ENCODE data around the gene SELENOH. TPM values are rescaled to one million over a fixed set of nuclear protein-coding genes. Genes with fewer than 3 reads are reported as not detected.

Gene SELENOH
- total RNA-seq, 1 donor from 2014 or later, result 123 TPM

- H3K27ac ChIP-seq (ENCODE audit: low read depth, low read length), result no peak overlapping the region
- peaks cover under 1% of the 10 kb centered on the region for H3K36me3 Mint-ChIP-seq (ENCODE audit: low read depth, unreplicated experiment)
- no peak overlapping the region for H3K4me3 ChIP-seq (ENCODE audit: insufficient read depth, low read depth, low read length)
- H3K36me3 ChIP-seq (ENCODE audit: insufficient read depth, low read length), result peaks cover 5% of the 10 kb centered on the region
- H3K4me1 Mint-ChIP-seq (ENCODE audit: low read depth, unreplicated experiment), result peaks cover 5% of the 10 kb centered on the region
- H3K9me3 ChIP-seq (ENCODE audit: insufficient read depth, low read depth, low read length), result no peaks in the 10 kb centered on the region
- no peaks in the 10 kb centered on the region for H3K27me3 Mint-ChIP-seq (ENCODE audit: low read depth, unreplicated experiment)
- H3K4me3 Mint-ChIP-seq (ENCODE audit: unreplicated experiment), result no peak overlapping the region
- H2AFZ ChIP-seq (ENCODE audit: low read depth, low read length), result no peak overlapping the region
- H3K79me2 ChIP-seq (ENCODE audit: insufficient read depth, low read length), result peaks cover 77% of the 10 kb centered on the region
- FAIRE-seq (no peak), DNase-seq (ENCODE audit: low read depth) (no peak)
- H4K20me1 ChIP-seq (ENCODE audit: insufficient read depth, low read length), result peaks cover 35% of the 10 kb centered on the region
- no peak overlapping the region for H3K9ac ChIP-seq (ENCODE audit: low read length)
- no peaks in the 10 kb centered on the region for H3K27me3 ChIP-seq (ENCODE audit: insufficient read depth, low read length)
- TF ChIP-seq CTCF (IDR thresholded peaks at IDR 0.05; ENCODE audit: insufficient read depth, low read depth, low read length) (no peak), EZH2 (IDR thresholded peaks at IDR 0.05; ENCODE audit: insufficient read depth, low read length) (no peak)
- H3K27ac Mint-ChIP-seq (ENCODE audit: unreplicated experiment), result no peak overlapping the region
- H3K4me2 ChIP-seq (ENCODE audit: low read length), result no peak overlapping the region
- no peaks in the 10 kb centered on the region for H3K9me3 Mint-ChIP-seq (ENCODE audit: unreplicated experiment)
- H3K4me1 ChIP-seq (ENCODE audit: insufficient read depth, low read length), result no peaks in the 10 kb centered on the region
Measured at GRCh38 chr11:57732661-57733060, 8.6 kb upstream of the SELENOH start.

DNA sequence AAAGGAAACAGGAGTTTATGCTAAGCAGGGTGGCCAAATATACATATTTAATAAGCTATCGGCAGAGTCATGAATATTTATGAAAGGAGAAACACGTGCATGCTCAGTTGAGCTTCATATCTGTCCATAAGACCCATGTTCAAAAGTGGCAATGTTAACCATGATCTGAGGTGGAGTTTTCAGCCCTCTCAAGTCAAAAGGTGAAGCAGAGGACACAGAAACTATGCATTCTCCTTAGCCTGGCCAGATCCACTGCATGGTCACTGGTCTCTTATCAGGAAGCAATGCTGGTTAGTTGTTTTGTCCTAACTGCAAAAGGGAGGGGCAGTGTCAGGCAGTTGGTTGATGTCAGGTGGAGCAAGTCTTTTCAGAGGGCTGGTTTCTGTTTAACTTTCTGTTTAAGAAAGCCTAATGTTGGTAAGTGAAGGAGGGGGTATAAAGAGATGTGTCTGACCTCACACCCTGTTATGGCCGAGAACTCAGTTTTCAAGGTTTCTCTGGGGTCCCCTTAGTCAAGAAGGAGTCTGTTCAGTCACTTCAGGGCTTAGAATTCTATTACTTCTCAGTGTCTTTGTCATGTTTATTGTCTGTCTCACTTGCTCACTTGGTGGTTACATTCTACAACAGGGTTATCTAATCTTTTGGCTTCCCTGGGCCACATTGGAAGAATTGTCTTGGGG lies 5.5 kb upstream of the SELENOH start:
- Histone ChIP-seq H3K27me3 (ENCODE audit: insufficient read depth, low read length) (no peaks in the 10 kb centered on the region), H3K27ac (ENCODE audit: low read depth, low read length) (no peak overlapping the region), H3K4me1 (ENCODE audit: insufficient read depth, low read length) (no peaks in the 10 kb centered on the region), H3K9me3 (ENCODE audit: insufficient read depth, low read depth, low read length) (no peaks in the 10 kb centered on the region), H3K4me2 (ENCODE audit: low read length) (no peak overlapping the region), H3K79me2 (ENCODE audit: insufficient read depth, low read length) (peaks cover 54% of the 10 kb centered on the region), H3K36me3 (ENCODE audit: insufficient read depth, low read length) (peaks cover 21% of the 10 kb centered on the region), H2AFZ (ENCODE audit: low read depth, low read length) (no peak overlapping the region), H3K4me3 (ENCODE audit: insufficient read depth, low read depth, low read length) (no peak overlapping the region), H4K20me1 (ENCODE audit: insufficient read depth, low read length) (peaks cover 25% of the 10 kb centered on the region), H3K9ac (ENCODE audit: low read length) (no peak overlapping the region)
- DNase-seq (ENCODE audit: low read depth) (no peak), FAIRE-seq (no peak)
- no peak overlapping the region for H3K4me3 Mint-ChIP-seq (ENCODE audit: unreplicated experiment)
- H3K27me3 Mint-ChIP-seq (ENCODE audit: low read depth, unreplicated experiment), result no peaks in the 10 kb centered on the region
- TF ChIP-seq CTCF (IDR thresholded peaks at IDR 0.05; ENCODE audit: insufficient read depth, low read depth, low read length), result no peak
- no peak for TF ChIP-seq EZH2 (IDR thresholded peaks at IDR 0.05; ENCODE audit: insufficient read depth, low read length)
- H3K9me3 Mint-ChIP-seq (ENCODE audit: unreplicated experiment), result no peaks in the 10 kb centered on the region
- H3K27ac Mint-ChIP-seq (ENCODE audit: unreplicated experiment), result no peak overlapping the region
- peaks cover 2% of the 10 kb centered on the region for H3K36me3 Mint-ChIP-seq (ENCODE audit: low read depth, unreplicated experiment)
- H3K4me1 Mint-ChIP-seq (ENCODE audit: low read depth, unreplicated experiment), result peaks cover 5% of the 10 kb centered on the region

- H3K36me3 ChIP-seq (ENCODE audit: insufficient read depth, low read length), result peaks cover 35% of the 10 kb centered on the region
- H3K4me2 ChIP-seq (ENCODE audit: low read length), result peak overlapping the region; percentile 98
- H3K9me3 ChIP-seq (ENCODE audit: insufficient read depth, low read depth, low read length), result no peaks in the 10 kb centered on the region
- peak overlapping the region; percentile 90 for H3K4me3 ChIP-seq (ENCODE audit: insufficient read depth, low read depth, low read length)
- peak overlapping the region; percentile 69 for H3K27ac ChIP-seq (ENCODE audit: low read depth, low read length)
- H2AFZ ChIP-seq (ENCODE audit: low read depth, low read length), result peak overlapping the region; percentile 69
- H3K4me3 Mint-ChIP-seq (ENCODE audit: unreplicated experiment), result peak overlapping the region; percentile 99
- no peaks in the 10 kb centered on the region for H3K27me3 Mint-ChIP-seq (ENCODE audit: low read depth, unreplicated experiment)
- peaks cover 21% of the 10 kb centered on the region for H4K20me1 ChIP-seq (ENCODE audit: insufficient read depth, low read length)
- DNase-seq (ENCODE audit: low read depth) (no peak), FAIRE-seq (no peak)
- peak overlapping the region; percentile 92 for H3K27ac Mint-ChIP-seq (ENCODE audit: unreplicated experiment)
- no peaks in the 10 kb centered on the region for H3K27me3 ChIP-seq (ENCODE audit: insufficient read depth, low read length)
- no peaks in the 10 kb centered on the region for H3K9me3 Mint-ChIP-seq (ENCODE audit: unreplicated experiment)
- peaks cover 39% of the 10 kb centered on the region for H3K79me2 ChIP-seq (ENCODE audit: insufficient read depth, low read length)
- TF ChIP-seq CTCF (IDR thresholded peaks at IDR 0.05; ENCODE audit: insufficient read depth, low read depth, low read length) (no peak), EZH2 (IDR thresholded peaks at IDR 0.05; ENCODE audit: insufficient read depth, low read length) (no peak)
- peaks cover 10% of the 10 kb centered on the region for H3K4me1 Mint-ChIP-seq (ENCODE audit: low read depth, unreplicated experiment)
- H3K4me1 ChIP-seq (ENCODE audit: insufficient read depth, low read length), result peaks cover 8% of the 10 kb centered on the region
- peak overlapping the region; percentile 94 for H3K9ac ChIP-seq (ENCODE audit: low read length)
- H3K36me3 Mint-ChIP-seq (ENCODE audit: low read depth, unreplicated experiment), result peaks cover 21% of the 10 kb centered on the region
Measured at GRCh38 chr11:57742087-57742452, 779 bp downstream of the SELENOH start.
